ENCODE results near the gene HSPA14. TPM values are rescaled to one million over a fixed set of nuclear protein-coding genes. Genes with fewer than 3 reads are reported as not detected.

HSPA14 gene
- total and polyA plus RNA-seq, 2 of the 8 experiments (the other 6 are each of a cell fraction or from before 2014, with no cell fraction given), result 20.5 to 36.4 TPM

DNA sequence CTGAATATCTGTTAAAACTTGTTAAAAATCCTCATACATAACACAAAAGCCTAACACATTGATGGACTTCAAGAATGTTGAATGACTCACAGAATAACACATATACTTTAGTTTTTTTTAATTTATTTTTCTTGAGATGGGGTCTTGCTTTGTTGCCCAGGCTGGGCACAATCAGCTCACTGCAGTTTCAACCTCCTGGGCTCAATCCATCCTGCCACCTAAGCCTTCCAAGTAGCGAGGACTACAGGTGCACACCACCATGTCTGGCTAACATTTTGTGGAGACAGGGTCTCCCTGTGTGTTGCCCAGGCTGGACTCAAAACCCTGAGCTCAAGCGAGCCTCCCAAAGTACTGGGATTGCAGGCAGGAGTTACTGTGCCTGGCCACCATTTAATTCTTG, 68.7 kb downstream of the HSPA14 start (continued):
- TF ChIP-seq, protein P1, sequence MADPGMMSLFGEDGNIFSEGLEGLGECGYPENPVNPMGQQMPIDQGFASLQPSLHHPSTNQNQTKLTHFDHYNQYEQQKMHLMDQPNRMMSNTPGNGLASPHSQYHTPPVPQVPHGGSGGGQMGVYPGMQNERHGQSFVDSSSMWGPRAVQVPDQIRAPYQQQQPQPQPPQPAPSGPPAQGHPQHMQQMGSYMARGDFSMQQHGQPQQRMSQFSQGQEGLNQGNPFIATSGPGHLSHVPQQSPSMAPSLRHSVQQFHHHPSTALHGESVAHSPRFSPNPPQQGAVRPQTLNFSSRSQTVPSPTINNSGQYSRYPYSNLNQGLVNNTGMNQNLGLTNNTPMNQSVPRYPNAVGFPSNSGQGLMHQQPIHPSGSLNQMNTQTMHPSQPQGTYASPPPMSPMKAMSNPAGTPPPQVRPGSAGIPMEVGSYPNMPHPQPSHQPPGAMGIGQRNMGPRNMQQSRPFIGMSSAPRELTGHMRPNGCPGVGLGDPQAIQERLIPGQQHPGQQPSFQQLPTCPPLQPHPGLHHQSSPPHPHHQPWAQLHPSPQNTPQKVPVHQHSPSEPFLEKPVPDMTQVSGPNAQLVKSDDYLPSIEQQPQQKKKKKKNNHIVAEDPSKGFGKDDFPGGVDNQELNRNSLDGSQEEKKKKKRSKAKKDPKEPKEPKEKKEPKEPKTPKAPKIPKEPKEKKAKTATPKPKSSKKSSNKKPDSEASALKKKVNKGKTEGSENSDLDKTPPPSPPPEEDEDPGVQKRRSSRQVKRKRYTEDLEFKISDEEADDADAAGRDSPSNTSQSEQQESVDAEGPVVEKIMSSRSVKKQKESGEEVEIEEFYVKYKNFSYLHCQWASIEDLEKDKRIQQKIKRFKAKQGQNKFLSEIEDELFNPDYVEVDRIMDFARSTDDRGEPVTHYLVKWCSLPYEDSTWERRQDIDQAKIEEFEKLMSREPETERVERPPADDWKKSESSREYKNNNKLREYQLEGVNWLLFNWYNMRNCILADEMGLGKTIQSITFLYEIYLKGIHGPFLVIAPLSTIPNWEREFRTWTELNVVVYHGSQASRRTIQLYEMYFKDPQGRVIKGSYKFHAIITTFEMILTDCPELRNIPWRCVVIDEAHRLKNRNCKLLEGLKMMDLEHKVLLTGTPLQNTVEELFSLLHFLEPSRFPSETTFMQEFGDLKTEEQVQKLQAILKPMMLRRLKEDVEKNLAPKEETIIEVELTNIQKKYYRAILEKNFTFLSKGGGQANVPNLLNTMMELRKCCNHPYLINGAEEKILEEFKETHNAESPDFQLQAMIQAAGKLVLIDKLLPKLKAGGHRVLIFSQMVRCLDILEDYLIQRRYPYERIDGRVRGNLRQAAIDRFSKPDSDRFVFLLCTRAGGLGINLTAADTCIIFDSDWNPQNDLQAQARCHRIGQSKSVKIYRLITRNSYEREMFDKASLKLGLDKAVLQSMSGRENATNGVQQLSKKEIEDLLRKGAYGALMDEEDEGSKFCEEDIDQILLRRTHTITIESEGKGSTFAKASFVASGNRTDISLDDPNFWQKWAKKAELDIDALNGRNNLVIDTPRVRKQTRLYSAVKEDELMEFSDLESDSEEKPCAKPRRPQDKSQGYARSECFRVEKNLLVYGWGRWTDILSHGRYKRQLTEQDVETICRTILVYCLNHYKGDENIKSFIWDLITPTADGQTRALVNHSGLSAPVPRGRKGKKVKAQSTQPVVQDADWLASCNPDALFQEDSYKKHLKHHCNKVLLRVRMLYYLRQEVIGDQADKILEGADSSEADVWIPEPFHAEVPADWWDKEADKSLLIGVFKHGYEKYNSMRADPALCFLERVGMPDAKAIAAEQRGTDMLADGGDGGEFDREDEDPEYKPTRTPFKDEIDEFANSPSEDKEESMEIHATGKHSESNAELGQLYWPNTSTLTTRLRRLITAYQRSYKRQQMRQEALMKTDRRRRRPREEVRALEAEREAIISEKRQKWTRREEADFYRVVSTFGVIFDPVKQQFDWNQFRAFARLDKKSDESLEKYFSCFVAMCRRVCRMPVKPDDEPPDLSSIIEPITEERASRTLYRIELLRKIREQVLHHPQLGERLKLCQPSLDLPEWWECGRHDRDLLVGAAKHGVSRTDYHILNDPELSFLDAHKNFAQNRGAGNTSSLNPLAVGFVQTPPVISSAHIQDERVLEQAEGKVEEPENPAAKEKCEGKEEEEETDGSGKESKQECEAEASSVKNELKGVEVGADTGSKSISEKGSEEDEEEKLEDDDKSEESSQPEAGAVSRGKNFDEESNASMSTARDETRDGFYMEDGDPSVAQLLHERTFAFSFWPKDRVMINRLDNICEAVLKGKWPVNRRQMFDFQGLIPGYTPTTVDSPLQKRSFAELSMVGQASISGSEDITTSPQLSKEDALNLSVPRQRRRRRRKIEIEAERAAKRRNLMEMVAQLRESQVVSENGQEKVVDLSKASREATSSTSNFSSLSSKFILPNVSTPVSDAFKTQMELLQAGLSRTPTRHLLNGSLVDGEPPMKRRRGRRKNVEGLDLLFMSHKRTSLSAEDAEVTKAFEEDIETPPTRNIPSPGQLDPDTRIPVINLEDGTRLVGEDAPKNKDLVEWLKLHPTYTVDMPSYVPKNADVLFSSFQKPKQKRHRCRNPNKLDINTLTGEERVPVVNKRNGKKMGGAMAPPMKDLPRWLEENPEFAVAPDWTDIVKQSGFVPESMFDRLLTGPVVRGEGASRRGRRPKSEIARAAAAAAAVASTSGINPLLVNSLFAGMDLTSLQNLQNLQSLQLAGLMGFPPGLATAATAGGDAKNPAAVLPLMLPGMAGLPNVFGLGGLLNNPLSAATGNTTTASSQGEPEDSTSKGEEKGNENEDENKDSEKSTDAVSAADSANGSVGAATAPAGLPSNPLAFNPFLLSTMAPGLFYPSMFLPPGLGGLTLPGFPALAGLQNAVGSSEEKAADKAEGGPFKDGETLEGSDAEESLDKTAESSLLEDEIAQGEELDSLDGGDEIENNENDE (IDR thresholded peaks at IDR 0.05; ENCODE audit: insufficient replicate concordance, low read length), result no peak
- no peak for TF ChIP-seq CREB1 (IDR thresholded peaks at IDR 0.05)

All from H1 (cell line).